A673 (cell line): ENCODE data around the gene GGT7. TPM values are rescaled to one million over a fixed set of nuclear protein-coding genes. Genes with fewer than 3 reads are reported as not detected.

ENCODE experiments used
- BruUV-seq: library from RNA; stranded (reverse); fragments of 400-500 nt; replicated peaks from 2 replicates; lab custom pipeline; 2021; lab: Mats Ljungman, UMichigan
- CTCF ChIA-PET: fragments of 300-600 bp; sonication (Branson Sonifier 250); formaldehyde crosslinking; loops from one replicate; lab custom pipeline; 2022; ENCODE audit warnings: antibody characterized with exemption; lab: Charles Lee
- POLR2A ChIA-PET: fragments of 300-600 bp; sonication (Branson Sonifier 250); formaldehyde crosslinking; loops from one replicate; lab custom pipeline; 2022; ENCODE audit warnings: antibody characterized with exemption; ENCODE audit not compliant: low non-redundant PET; lab: Charles Lee
- DNase-seq: peaks from one replicate; pipeline ENCODE4 v3.0.0-alpha.2; 2015; ENCODE audit warnings: low spot score
- H3K27ac ChIP-seq: fragments of 200-600 bp; sonication (generic); 2 replicates; pipeline ENCODE4 v1.5.1; 2016; ENCODE audit warnings: mixed run types, low read depth, mild to moderate bottlenecking, mixed read lengths, antibody characterized with exemption, low read length; ENCODE audit not compliant: poor library complexity, severe bottlenecking
- H3K27me3 ChIP-seq: fragments of 200-600 bp; sonication (generic); replicated peaks from 2 replicates; pipeline ENCODE4 v1.6.1; 2017; ENCODE audit warnings: mixed run types, low read depth, mild to moderate bottlenecking, mixed read lengths, antibody characterized with exemption, low read length; ENCODE audit not compliant: insufficient read depth, poor library complexity
- H3K36me3 ChIP-seq: fragments of 200-600 bp; sonication (generic); 2 replicates; pipeline ENCODE4 v1.6.1; 2016; ENCODE audit warnings: mixed run types, mild to moderate bottlenecking, mixed read lengths, antibody characterized with exemption, low read length; ENCODE audit not compliant: insufficient read depth, poor library complexity, severe bottlenecking
- H3K4me1 ChIP-seq: fragments of 200-600 bp; sonication (generic); 2 replicates; pipeline ENCODE4 v1.6.1; 2017; ENCODE audit warnings: mixed run types, mild to moderate bottlenecking, mixed read lengths, antibody characterized with exemption, low read length; ENCODE audit not compliant: insufficient read depth, poor library complexity, severe bottlenecking
- H3K4me3 ChIP-seq: fragments of 200-600 bp; sonication (generic); 2 replicates; pipeline ENCODE4 v1.5.1; 2016; ENCODE audit warnings: low read depth, mixed run types, mild to moderate bottlenecking, mixed read lengths, low read length; ENCODE audit not compliant: poor library complexity, severe bottlenecking
- H3K9me3 ChIP-seq: fragments of 200-600 bp; sonication (generic); 2 replicates; pipeline ENCODE4 v1.6.1; 2016; ENCODE audit warnings: mixed run types, low read depth, mild to moderate bottlenecking, mixed read lengths, antibody characterized with exemption, low read length; ENCODE audit not compliant: poor library complexity, severe bottlenecking
- CTCF ChIP-seq: fragments of 300-800, 200-600 bp; sonication (generic); conservative IDR thresholded peaks from 2 replicates; pipeline ENCODE4 v1.5.1; 2017; ENCODE audit warnings: low read depth, mild to moderate bottlenecking, antibody characterized with exemption, low read length, moderate library complexity, mixed read lengths
- EZH2 ChIP-seq: fragments of 200-600 bp; sonication (generic); IDR thresholded peaks from 2 replicates; pipeline ENCODE4 v1.6.1; 2017; ENCODE audit warnings: borderline replicate concordance, low read depth, mild to moderate bottlenecking, mixed read lengths, antibody characterized with exemption, low read length; ENCODE audit not compliant: poor library complexity, severe bottlenecking
- intact Hi-C: fragments of 100-400 bp; cut with micrococcal nuclease; formaldehyde crosslinking; loops from one replicate; pipeline ENCODE4 v1.10.0; 2022; ENCODE audit not compliant: unreplicated experiment
- total RNA-seq: library from RNA; stranded (reverse); gene quantifications from 2 replicates; pipeline ENCODE4 v1.2.3, GENCODE V29; 2021

The GGT7 gene
- total RNA-seq, 1 experiment from 2014 or later: 14.1 TPM

GRCh38 chr20:34825530-34826362 is 46.9 kb downstream of the GGT7 start, which contains the start of gene NCOA6:
NCOA6 (minus strand) TSS chr20:34825651; CDS start chr20:34782355, 43,296 bp downstream.
- no peak for TF ChIP-seq CTCF
- H3K4me1 ChIP-seq: peaks cover 5% of the 10 kb centered on the region
- H3K27me3 ChIP-seq: no peaks in the 10 kb centered on the region
- ChIA-PET CTCF (no interaction called here), POLR2A (interaction anchor here (0.5 to 0.6 kb wide), 2 partner anchors 18 to 441 kb away, joined by 4 to 5 read pairs; no protein-coding TSS in a partner anchor)
- peak within 1 kb of the TSS; percentile 88 for H3K27ac ChIP-seq
- no peaks in the 10 kb centered on the region for H3K9me3 ChIP-seq
- intact Hi-C loops: no loop called here
- peak; percentile 88 for DNase-seq
- peak within 1 kb of the TSS; percentile 70 for H3K4me3 ChIP-seq
- no peaks in the 10 kb centered on the region for H3K36me3 ChIP-seq
- BruUV-seq: TSS peak; percentile 91

GRCh38 chr20:34824806-34825529 is 47.7 kb downstream of the GGT7 start:
- H3K27ac ChIP-seq: peak overlapping the region; percentile 88
- POLR2A ChIA-PET: interaction anchor here (0.5 to 0.6 kb wide), 3 partner anchors 17 to 440 kb away, joined by 4 to 9 read pairs (median 5); no protein-coding TSS in a partner anchor

GRCh38 chr20:34824452-34824805 is 48.2 kb downstream of the GGT7 start:
- CTCF ChIA-PET: interaction anchor here (0.5 to 0.6 kb wide), 2 partner anchors 344 to 615 kb away, joined by 3 to 5 read pairs; no protein-coding TSS in a partner anchor
- H3K27ac ChIP-seq: peak overlapping the region; percentile 88
- H3K4me1 ChIP-seq: peaks cover 5% of the 10 kb centered on the region
- no peaks in the 10 kb centered on the region for H3K36me3 ChIP-seq
- POLR2A ChIA-PET: no interaction called here
- no peaks in the 10 kb centered on the region for H3K27me3 ChIP-seq
- H3K4me3 ChIP-seq: peak overlapping the region; percentile 70
- no peaks in the 10 kb centered on the region for H3K9me3 ChIP-seq
- BruUV-seq: no TSS peak
- DNase-seq: peak; percentile 57
- no peak for TF ChIP-seq EZH2
- intact Hi-C loops: no loop called here

More at GRCh38 chr20:34824806-34825529, 47.7 kb downstream of the GGT7 start:
- Histone ChIP-seq H3K27me3 (no peaks in the 10 kb centered on the region), H3K4me3 (peak overlapping the region; percentile 70), H3K9me3 (no peaks in the 10 kb centered on the region), H3K36me3 (no peaks in the 10 kb centered on the region), H3K4me1 (peaks cover 5% of the 10 kb centered on the region)
- BruUV-seq: no TSS peak
- TF ChIP-seq CTCF: 0 out of 2 replicates have a peak, but pooled peaks have one; percentile 16
- TF ChIP-seq EZH2: no peak
- intact Hi-C loops: no loop called here
- peak; percentile 68 for DNase-seq
- CTCF ChIA-PET: interaction anchor here (0.5 to 0.6 kb wide), 2 partner anchors 344 to 614 kb away, joined by 3 to 5 read pairs; no protein-coding TSS in a partner anchor
